Articular chondrocyte of knee joint (primary cell): Measurements from ENCODE around the gene LHX3. TPM values are rescaled to one million over a fixed set of nuclear protein-coding genes. Genes with fewer than 3 reads are reported as not detected.

Experiments used
- total RNA-seq: library from RNA; depleted of rRNA; stranded (reverse); fragments of >200 nt; gene quantifications from 2 replicates; pipeline ENCODE4 v1.2.3, GENCODE V29; 2012

LHX3 gene
- total RNA-seq: not detected in 2 replicates

DNA sequence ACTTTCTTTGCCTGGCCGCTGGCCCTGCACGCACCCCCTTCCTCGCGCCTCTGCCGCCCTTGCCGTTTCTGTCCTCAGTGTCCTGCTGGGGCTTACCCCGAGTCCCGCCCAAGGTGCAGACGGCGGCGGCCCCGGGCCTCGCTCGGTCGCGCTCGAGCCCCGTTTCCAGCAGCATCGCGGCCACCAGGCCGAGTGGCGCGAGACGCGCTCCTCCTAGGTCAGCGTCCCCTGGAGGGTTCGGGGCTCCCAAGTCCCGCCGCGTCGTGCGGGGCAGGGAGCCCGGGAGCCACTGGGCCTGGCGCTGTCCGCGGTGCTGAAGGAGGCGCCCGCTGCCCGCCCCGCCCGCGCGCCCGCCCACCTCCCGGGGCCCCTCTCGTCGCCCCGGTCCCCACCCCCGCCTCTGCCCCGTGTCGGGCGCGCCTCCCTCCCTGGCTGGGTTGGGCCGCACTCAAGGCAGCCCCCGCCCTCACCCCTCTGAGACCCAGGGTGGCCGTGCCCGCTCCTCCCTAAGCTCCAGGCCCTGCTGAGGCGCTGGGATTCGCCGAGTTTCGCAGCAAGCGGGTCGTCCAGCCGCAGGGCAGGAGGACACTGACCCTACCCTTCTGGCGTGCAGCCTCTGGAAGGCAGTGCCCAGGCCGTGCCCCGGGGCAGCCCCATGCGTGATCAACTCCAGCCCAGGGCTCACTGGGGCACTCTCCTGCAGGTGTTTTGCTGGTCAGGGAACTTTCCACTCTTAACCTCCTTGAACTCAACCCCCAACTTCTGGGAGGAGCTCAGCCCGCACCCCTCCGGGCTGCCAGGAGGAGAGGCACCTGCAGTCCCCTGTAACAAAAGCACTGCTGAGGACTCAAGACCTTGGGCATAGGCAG is at the start of gene LHX3:
LHX3 (minus strand) TSS at position 291 of the 869 bp plus-strand sequence; CDS start at position 175, 116 bp downstream.

DNA sequence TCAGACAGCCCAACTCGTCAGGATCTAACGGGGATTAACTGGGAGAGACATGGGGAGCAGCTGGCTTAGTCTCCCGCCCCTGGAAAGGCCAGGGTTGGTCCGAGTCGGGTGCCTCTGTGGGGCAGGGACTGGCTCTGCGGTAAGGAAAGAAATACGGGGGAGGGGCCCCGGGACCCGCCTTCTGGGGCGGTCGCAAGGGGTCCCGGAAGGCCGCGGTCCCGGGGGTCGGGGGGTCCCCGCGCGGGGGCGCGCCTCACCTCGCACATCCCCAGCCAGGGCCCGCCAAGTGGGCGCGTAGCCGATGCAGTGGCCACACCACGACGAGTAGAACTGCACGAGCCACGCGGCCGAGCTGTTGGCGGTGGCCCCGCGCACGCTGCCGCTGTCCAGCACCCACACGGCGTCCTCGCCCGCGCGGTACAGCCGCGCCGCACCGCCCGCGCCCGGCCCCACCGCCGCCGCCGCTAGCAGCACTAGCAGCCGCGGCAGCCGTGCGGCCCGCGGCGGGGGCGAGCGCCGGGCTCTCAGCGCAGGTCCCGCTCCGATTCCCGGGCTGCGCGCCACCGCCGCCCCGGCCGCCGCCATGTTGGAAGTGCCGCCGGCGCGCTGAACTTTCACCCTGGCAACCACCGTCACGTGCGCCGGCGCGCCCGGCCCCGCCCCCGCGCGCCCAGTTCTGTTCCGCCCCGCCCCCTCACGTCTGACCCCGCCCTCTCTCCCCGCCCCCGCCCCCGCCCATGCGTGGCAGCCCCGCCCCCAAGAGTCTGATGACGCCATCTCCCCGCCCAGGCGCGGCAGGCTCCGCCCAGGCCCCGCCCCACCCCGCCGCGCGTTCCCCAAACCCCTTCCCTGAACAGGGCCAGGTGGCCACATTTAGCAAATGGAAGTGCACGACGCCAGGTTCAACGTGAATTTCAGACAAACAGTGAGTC is 40.6 kb upstream of the LHX3 start, which contains the start of gene QSOX2:
QSOX2 (minus strand) TSS at position 594 of the 932 bp plus-strand sequence; CDS start at position 585, 9 bp downstream.

Other genes with a start within 250 kb of the LHX3 start
- gene UBAC1, start 243.8 kb downstream of the LHX3 start, total RNA-seq: 21.7 and 25.0 TPM in 2 replicates
- 24.8 and 28.0 TPM in 2 replicates for gene NACC2, start 109.8 kb downstream of the LHX3 start, total RNA-seq
- gene TMEM250, start 86.3 kb downstream of the LHX3 start, total RNA-seq: 32.5 and 34.6 TPM in 2 replicates
- 7.6 and 8.6 TPM in 2 replicates for gene QSOX2, start 40.7 kb upstream of the LHX3 start, total RNA-seq
- under 0.01 and 0.11 TPM in 2 replicates for gene CCDC187, start 99.0 kb upstream of the LHX3 start, total RNA-seq
- 36.5 and 44.3 TPM in 2 replicates for gene GPSM1, start 122.4 kb upstream of the LHX3 start, total RNA-seq
- gene DNLZ, start 158.6 kb upstream of the LHX3 start, total RNA-seq: 4.6 and 5.9 TPM in 2 replicates
- 1.5 and 2.9 TPM in 2 replicates for gene CARD9, start 168.5 kb upstream of the LHX3 start, total RNA-seq
- gene SNAPC4, start 195.0 kb upstream of the LHX3 start, total RNA-seq: 5.7 and 7.2 TPM in 2 replicates
- 20.8 and 22.6 TPM in 2 replicates for gene ENTR1, start 205.5 kb upstream of the LHX3 start, total RNA-seq
- gene PMPCA, start 205.5 kb upstream of the LHX3 start, total RNA-seq: 37.2 and 47.0 TPM in 2 replicates
- gene INPP5E, start 234.7 kb upstream of the LHX3 start, total RNA-seq: 7.0 and 8.0 TPM in 2 replicates